Activated CD4-positive, alpha-beta memory T cell treated with anti-CD3 and anti-CD28 coated beads for 36 hours (primary cell): ENCODE results near the gene SRD5A1. TPM values are rescaled to one million over a fixed set of nuclear protein-coding genes. Genes with fewer than 3 reads are reported as not detected.
"Not testable (repeated sequence)": the region's sequence is repeated elsewhere in the genome, so short reads cannot be mapped to it uniquely, and the experiment has no call there.

Experiments used
- CTCF ChIA-PET: fragments of 350-600 bp; sonication (Branson Sonifier 250); formaldehyde crosslinking; loops from one replicate; lab custom pipeline; 2021; ENCODE audit warnings: antibody characterized with exemption, inconsistent platforms; lab: Charles Lee
- POLR2A ChIA-PET: fragments of 350-600 bp; sonication (Branson Sonifier 250); formaldehyde crosslinking; loops from one replicate; lab custom pipeline; 2021; ENCODE audit warnings: antibody characterized with exemption; lab: Charles Lee
- DNase-seq: peaks from one replicate; pipeline ENCODE4 v3.0.0-alpha.2; 2020
- H3K27ac Mint-ChIP-seq: one replicate; pipeline ENCODE4 v1.8.0; 2021; ENCODE audit warnings: mixed read lengths
- H3K27me3 Mint-ChIP-seq: one replicate; pipeline ENCODE4 v1.8.0; 2021; ENCODE audit warnings: mixed read lengths
- H3K36me3 Mint-ChIP-seq: one replicate; pipeline ENCODE4 v1.8.0; 2021; ENCODE audit warnings: mixed read lengths
- H3K4me1 Mint-ChIP-seq: one replicate; pipeline ENCODE4 v1.8.0; 2021; ENCODE audit warnings: low read depth, mixed read lengths
- H3K4me3 Mint-ChIP-seq: one replicate; pipeline ENCODE4 v1.8.0; 2021; ENCODE audit warnings: mild to moderate bottlenecking, mixed read lengths
- H3K9me3 Mint-ChIP-seq: one replicate; pipeline ENCODE4 v1.8.0; 2021; ENCODE audit warnings: mixed read lengths
- intact Hi-C: fragments of 100-400 bp; cut with micrococcal nuclease; formaldehyde crosslinking; loops from one replicate; pipeline ENCODE4 v1.15.1; 2023
- total RNA-seq, 2 experiments: library from RNA; stranded (reverse); gene quantifications; one replicate each; pipeline ENCODE4 v1.2.3, GENCODE V29; 2021

Gene SRD5A1
- total RNA-seq, 2 experiments from 2014 or later: 9.5 to 11.0 TPM

DNA sequence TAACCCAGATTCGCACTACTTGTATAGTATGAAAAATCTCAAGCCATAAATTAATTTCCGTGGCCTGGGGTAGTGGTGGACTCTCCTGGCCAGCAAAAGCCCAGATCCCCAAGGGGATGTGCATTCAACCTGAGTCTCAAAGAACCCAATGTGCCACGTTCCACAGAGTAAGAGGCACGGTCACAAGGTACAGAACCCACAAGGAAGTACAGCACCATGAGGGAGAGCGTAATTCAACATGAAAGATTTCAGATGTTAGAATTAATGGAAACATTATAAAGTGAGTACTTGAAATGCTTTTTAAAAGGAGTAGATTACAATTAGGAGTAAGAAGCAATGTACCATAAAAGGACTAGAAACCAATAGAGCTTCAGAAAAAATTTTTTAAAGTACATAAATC is 23.4 kb downstream of the SRD5A1 start:
- Mint-ChIP-seq H3K4me1 (peaks cover 6% of the 10 kb centered on the region), H3K27me3 (no peaks in the 10 kb centered on the region), H3K4me3 (no peak overlapping the region), H3K27ac (no peak overlapping the region), H3K9me3 (peaks cover 20% of the 10 kb centered on the region), H3K36me3 (peaks cover 48% of the 10 kb centered on the region)
- ChIA-PET POLR2A (no interaction called here), CTCF (no interaction called here)
- intact Hi-C loops: no loop called here
- no peak for DNase-seq

DNA sequence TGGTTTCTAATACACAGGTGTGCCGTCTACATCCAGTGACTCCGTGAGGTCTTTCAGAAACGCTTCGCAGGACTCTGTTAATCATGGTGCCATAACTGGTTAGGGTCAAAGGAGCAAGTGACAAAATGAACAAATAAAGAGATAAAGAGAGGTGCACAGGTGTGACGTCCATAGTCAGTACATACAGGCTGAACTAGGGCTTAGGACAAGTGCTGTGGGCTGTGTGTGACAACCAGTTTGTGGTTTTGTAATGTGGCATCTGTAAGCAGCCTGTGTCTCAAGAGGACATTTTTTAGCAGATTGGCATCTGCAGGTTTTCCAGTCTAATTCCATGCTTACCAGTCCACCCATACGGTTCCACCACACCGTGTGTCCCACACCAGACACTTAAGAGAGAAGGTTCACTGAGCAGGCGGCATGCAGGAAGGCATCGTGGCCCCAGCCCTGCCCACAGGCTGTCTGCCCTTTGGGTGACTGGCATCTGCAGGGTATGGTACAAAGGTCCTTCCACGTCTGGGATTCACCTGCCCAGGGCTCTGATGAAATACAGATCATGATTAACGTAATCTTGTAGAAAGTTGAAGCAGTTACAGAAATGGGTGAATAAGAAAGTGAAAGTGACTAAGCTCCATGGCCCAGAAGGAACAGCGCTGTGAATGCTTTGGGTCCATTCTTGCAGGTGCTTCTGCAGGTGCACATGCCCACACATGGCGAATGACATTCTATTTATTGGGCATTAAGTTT is 26.9 kb downstream of the SRD5A1 start:
- no peak for DNase-seq
- intact Hi-C loops: no loop called here
- POLR2A ChIA-PET: no interaction called here
- Mint-ChIP-seq H3K4me3 (no peak overlapping the region), H3K36me3 (peaks cover 42% of the 10 kb centered on the region), H3K27ac (no peak overlapping the region), H3K9me3 (peaks cover 20% of the 10 kb centered on the region), H3K4me1 (peaks cover 6% of the 10 kb centered on the region), H3K27me3 (no peaks in the 10 kb centered on the region)
- CTCF ChIA-PET: no interaction called here

DNA sequence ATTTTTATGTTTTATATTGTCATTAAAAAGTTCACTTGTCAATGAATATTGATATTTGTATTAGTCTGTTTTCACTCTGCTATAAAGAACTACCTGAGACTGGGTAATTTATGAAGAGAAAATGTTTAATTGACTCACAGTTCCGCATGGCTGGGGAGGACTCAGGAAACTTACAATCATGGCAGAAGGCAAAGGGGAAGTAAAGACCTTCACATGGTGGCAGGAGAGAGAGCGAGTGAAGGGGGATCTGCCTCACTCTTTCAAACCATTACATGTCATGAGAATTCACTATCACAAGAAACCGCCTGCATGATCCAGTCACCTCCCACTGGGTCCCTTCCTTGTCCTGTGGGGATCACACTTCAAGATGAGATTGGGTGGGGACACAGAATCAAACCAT is 27.4 kb downstream of the SRD5A1 start:
- DNase-seq: no peak
- intact Hi-C loops: no loop called here
- no peak overlapping the region for H3K4me3 Mint-ChIP-seq
- ChIA-PET POLR2A (no interaction called here), CTCF (no interaction called here)
- H3K27ac Mint-ChIP-seq: no peak overlapping the region
- no peaks in the 10 kb centered on the region for H3K27me3 Mint-ChIP-seq
- H3K36me3 Mint-ChIP-seq: peaks cover 36% of the 10 kb centered on the region
- peaks cover 14% of the 10 kb centered on the region for H3K9me3 Mint-ChIP-seq
- peaks cover 6% of the 10 kb centered on the region for H3K4me1 Mint-ChIP-seq

DNA sequence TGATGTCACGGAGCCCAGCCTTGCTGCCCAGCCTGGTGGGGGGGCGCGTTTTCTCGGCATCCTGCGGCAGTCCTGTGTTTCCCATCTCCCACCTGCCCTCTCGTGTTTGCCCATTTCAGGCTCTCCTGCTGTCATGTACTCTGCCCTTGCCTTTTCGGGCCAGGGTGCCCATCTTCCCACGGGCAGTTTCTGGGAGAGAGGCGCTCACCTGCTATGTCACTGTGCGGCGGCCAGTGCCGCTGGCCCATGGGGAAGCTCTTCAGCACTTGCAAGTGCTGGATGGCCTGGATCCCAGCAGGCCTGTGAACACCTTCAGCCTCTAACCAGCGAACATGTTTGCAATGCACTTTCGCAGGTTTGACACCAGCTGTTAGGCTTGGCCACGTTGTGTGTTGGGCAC is 33.5 kb downstream of the SRD5A1 start:
- ChIA-PET CTCF (no interaction called here), POLR2A (no interaction called here)
- Mint-ChIP-seq H3K36me3 (peaks cover 28% of the 10 kb centered on the region), H3K27ac (no peak overlapping the region), H3K9me3 (no peaks in the 10 kb centered on the region), H3K4me1 (no peaks in the 10 kb centered on the region), H3K27me3 (no peaks in the 10 kb centered on the region), H3K4me3 (no peak overlapping the region)
- no peak for DNase-seq
- intact Hi-C loops: no loop called here

DNA sequence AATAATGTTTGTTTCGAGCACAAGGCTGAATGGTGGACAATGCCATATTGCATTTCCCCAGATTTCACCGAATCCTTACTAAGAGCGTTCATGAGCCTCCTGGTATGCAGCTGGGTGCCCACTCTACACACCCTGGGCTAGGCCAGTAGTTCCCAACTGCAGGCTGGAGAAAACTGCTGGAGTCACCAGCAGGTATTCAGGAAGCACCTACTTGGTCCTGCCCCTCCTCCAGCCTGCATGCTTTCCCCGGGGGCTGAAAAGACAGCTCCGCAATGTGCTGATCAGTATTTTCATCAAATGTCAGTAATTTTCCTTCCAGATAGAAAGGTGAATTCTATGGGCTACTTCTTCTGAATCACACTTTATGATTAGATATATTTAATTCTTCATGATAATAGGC is 34.4 kb downstream of the SRD5A1 start:
- no peak overlapping the region for H3K4me3 Mint-ChIP-seq

DNA sequence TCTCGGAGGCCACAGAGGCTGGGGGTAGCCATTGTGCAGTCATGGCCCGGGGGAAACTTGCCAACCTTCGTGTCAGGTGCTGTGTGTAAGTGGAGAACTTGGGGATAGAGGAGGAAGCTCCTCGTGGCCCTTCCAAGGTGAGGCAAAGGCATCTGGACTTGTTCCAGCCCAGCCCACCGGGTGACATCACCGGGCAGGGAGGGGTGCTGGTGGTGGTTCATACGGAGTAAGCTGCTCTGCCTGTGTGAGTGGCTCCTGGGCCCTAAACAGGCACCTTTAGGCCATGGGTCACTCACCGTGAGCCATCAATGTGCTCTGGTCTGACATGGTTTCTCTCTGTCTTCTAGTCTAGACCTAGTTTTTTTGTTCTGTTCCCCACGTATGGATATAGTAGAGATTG is 35.5 kb downstream of the SRD5A1 start:
- CTCF ChIA-PET, intact Hi-C loops: not testable (repeated sequence)

More for the DNA sequence above, 34.4 kb downstream of the SRD5A1 start:
- ChIA-PET POLR2A (no interaction called here), CTCF (no interaction called here)
- Mint-ChIP-seq H3K27me3 (no peaks in the 10 kb centered on the region), H3K36me3 (peaks cover 22% of the 10 kb centered on the region), H3K27ac (no peak overlapping the region), H3K4me1 (no peaks in the 10 kb centered on the region), H3K9me3 (no peaks in the 10 kb centered on the region)
- no peak for DNase-seq
- intact Hi-C loops: no loop called here

DNA sequence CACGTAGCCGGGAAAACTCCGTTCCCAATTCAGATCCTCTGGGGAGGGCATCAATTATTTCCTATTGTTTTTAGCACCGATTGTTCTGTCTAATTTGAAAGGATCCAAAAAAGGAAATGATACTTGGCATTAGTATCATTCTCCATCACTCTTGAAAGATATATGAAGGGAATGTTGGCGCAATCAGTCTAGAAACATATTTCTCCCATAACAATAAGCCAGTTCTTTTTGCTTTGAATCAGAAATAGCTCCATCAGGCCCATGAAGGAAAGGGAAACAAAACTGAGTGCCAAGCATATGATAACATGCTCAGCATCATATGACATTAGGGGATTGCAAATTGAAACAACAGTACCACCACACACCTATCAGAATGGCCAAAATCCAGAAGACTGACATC is 39.8 kb downstream of the SRD5A1 start:
- H3K36me3 Mint-ChIP-seq: peaks cover 19% of the 10 kb centered on the region
- DNase-seq: no peak
- POLR2A ChIA-PET: no interaction called here
- intact Hi-C loops: no loop called here
- H3K9me3 Mint-ChIP-seq: no peaks in the 10 kb centered on the region
- no peak overlapping the region for H3K4me3 Mint-ChIP-seq
- H3K4me1 Mint-ChIP-seq: no peaks in the 10 kb centered on the region
- CTCF ChIA-PET: no interaction called here
- H3K27ac Mint-ChIP-seq: no peak overlapping the region
- no peaks in the 10 kb centered on the region for H3K27me3 Mint-ChIP-seq

More for the DNA sequence above, 35.5 kb downstream of the SRD5A1 start:
- H3K4me1 Mint-ChIP-seq, H3K27me3 Mint-ChIP-seq, H3K4me3 Mint-ChIP-seq, DNase-seq, H3K9me3 Mint-ChIP-seq, POLR2A ChIA-PET, H3K27ac Mint-ChIP-seq: not testable (repeated sequence)
- peaks cover 21% of the 10 kb centered on the region for H3K36me3 Mint-ChIP-seq

DNA sequence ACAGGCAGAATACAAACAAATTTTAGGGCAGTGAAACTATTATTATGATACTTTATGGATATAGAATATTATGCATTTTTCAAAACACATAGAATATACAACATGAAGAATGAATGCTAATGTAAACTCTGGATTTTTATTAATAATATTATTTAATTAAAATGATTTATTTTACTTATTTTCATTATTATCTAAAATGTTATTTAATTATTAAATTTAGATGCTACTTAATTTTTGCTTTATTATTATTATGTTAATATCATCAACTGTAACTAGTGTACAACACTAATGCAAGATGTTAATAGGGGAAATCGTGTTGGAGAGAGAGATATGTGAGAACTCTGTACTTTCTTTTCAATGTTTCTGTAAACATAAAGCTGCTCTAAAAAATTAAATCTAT is 40.7 kb downstream of the SRD5A1 start:
- POLR2A ChIA-PET: no interaction called here
- peaks cover 18% of the 10 kb centered on the region for H3K36me3 Mint-ChIP-seq
- no peak overlapping the region for H3K4me3 Mint-ChIP-seq
- H3K27ac Mint-ChIP-seq: no peak overlapping the region
- DNase-seq: no peak
- intact Hi-C loops: no loop called here
- H3K4me1 Mint-ChIP-seq: no peaks in the 10 kb centered on the region
- no peaks in the 10 kb centered on the region for H3K27me3 Mint-ChIP-seq
- H3K9me3 Mint-ChIP-seq: no peaks in the 10 kb centered on the region
- CTCF ChIA-PET: no interaction called here

DNA sequence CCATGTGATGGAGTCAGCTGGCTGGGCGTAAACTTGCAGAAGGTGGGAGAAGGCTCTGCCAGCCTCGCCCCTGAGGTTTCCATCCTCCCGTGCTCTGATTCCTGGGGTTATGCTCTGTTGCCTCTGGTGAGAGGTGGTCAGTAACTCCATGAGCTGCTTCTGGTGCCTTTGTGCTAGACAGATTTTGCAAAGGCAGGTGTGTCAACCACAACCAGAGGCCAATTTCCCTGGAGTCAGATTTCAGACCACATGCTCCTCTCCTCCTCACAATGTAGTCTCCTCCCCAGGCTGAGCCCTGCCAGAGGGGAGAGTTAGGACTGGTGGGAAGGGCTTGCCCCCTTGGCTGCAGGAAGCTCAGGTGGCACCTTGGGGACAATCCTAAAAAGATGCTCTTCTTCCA is 41.2 kb downstream of the SRD5A1 start:
- H3K27ac Mint-ChIP-seq: no peak overlapping the region
- intact Hi-C loops: no loop called here

DNA sequence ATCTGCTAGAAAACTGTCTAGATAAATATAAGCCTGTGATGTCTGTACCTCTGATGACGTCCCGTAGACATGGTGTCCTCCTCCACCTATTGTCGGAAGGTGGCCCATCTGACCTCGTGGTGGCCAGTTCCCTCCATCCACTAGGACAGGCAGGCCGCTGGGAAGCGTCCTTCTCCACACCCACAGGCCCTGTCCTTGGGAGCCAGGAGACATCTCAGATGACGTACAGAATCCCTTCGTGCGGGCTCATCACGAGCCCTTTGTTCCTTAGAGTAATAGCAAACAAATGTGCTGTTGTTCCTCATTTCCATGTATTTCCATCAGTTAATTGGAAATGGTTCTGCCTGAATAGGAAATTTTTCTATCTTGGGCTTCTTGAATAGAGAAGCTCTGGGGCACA is 41.6 kb downstream of the SRD5A1 start:
- H3K27me3 Mint-ChIP-seq: no peaks in the 10 kb centered on the region
- intact Hi-C loops: no loop called here
- POLR2A ChIA-PET: no interaction called here
- CTCF ChIA-PET: no interaction called here
- H3K36me3 Mint-ChIP-seq: peaks cover 12% of the 10 kb centered on the region
- H3K9me3 Mint-ChIP-seq: no peaks in the 10 kb centered on the region
- H3K4me3 Mint-ChIP-seq: no peak overlapping the region
- no peaks in the 10 kb centered on the region for H3K4me1 Mint-ChIP-seq
- H3K27ac Mint-ChIP-seq: no peak overlapping the region
- DNase-seq: no peak

More for the DNA sequence above, 41.2 kb downstream of the SRD5A1 start:
- H3K4me3 Mint-ChIP-seq: no peak overlapping the region
- ChIA-PET POLR2A (no interaction called here), CTCF (no interaction called here)
- H3K9me3 Mint-ChIP-seq: no peaks in the 10 kb centered on the region
- no peak for DNase-seq
- H3K27me3 Mint-ChIP-seq: no peaks in the 10 kb centered on the region
- H3K36me3 Mint-ChIP-seq: peaks cover 15% of the 10 kb centered on the region
- no peaks in the 10 kb centered on the region for H3K4me1 Mint-ChIP-seq

DNA sequence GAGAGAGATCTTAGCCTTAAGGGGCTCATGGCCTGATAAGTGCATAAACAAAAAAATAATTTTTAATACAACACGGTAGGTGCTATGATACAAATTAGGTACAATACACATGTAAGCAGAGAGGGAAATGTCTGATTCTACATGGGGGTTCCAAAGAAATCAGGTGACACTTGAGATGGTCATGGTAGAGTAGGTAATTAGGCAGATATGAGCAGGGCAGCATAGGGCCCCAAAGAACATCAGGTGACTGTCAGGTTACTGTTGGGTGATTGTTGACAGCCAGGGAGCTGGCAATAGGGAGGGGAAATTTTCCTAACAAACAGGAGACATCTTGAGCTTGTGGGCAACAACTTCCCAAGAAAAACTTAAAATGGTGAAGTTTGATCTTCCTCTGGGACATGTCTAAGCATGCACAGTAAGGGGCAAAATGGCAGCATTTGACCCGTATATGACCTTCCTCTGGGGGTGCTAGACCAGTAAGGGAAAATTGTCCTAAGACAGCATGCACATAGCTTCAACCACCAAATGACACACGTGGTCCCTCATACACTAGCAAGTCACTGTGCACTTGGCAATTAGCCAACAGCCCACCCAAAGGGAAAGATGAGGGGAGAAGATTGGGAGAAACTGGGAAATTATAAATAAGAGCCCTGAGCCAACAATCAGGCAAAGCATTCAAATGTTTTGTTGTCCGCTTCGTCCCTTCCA is 42.7 kb downstream of the SRD5A1 start:
- Mint-ChIP-seq H3K9me3 (no peaks in the 10 kb centered on the region), H3K4me3 (no peak overlapping the region), H3K36me3 (peaks cover 5% of the 10 kb centered on the region), H3K27ac (no peak overlapping the region), H3K27me3 (peaks cover 3% of the 10 kb centered on the region), H3K4me1 (no peaks in the 10 kb centered on the region)
- ChIA-PET POLR2A (no interaction called here), CTCF (interaction anchor here (0.6 kb wide), 1 partner anchor 609 kb away, joined by 4 read pairs; no protein-coding TSS in a partner anchor)
- intact Hi-C loops: no loop called here
- no peak for DNase-seq

DNA sequence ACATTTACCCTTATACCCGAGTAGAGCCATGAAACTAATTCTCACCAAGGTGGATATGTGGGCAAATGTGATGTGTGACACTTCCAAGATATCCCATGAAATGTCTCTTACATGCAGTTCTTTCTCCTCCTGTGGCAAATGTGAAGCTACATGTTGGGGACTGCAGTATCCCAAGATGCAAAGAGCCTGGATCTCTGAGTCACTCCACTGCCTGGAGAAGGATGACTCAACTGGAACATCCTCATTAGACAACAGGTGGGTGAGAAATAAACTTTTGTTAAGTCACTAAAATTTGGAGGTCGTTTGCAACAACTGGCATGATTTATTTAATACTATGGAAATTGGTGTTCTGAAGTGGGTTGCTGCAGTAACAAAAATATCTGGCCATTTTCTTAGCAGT is 43.5 kb downstream of the SRD5A1 start:
- Mint-ChIP-seq H3K27me3 (peaks cover 6% of the 10 kb centered on the region), H3K9me3 (no peaks in the 10 kb centered on the region), H3K4me1 (no peaks in the 10 kb centered on the region), H3K36me3 (no peaks in the 10 kb centered on the region), H3K27ac (no peak overlapping the region), H3K4me3 (no peak overlapping the region)
- intact Hi-C loops: no loop called here
- no peak for DNase-seq
- ChIA-PET CTCF (no interaction called here), POLR2A (no interaction called here)

DNA sequence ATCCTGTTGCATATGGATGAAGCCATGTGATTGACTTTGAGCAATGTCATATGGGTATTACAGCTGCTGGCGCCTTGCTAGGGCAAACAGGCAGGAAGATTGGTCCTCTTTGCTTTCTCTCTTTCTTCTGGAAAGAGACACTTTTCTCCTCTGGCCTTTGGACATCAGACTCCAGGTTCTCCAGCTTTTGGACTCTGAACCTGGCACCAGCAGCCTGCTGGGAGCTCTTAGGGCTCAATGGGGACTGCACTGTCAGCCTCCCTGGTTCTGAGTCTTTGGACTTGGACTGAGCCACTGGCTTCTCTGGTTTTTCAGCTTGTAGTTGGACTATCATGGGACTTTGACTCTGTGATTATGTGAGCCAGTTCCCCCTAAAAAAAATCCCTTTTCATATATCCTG is 45.1 kb downstream of the SRD5A1 start:
- DNase-seq: no peak
- CTCF ChIA-PET: no interaction called here
- H3K4me1 Mint-ChIP-seq: no peaks in the 10 kb centered on the region
- no peaks in the 10 kb centered on the region for H3K36me3 Mint-ChIP-seq
- no peak overlapping the region for H3K4me3 Mint-ChIP-seq
- no peak overlapping the region for H3K27ac Mint-ChIP-seq
- intact Hi-C loops: no loop called here
- peaks cover 12% of the 10 kb centered on the region for H3K27me3 Mint-ChIP-seq
- POLR2A ChIA-PET: no interaction called here
- H3K9me3 Mint-ChIP-seq: no peaks in the 10 kb centered on the region
